Measurements from ENCODE around the gene CELSR2.
"Not testable (repeated sequence)": the region's sequence is repeated elsewhere in the genome, so short reads cannot be mapped to it uniquely, and the experiment has no call there.

CELSR2 gene

DNA sequence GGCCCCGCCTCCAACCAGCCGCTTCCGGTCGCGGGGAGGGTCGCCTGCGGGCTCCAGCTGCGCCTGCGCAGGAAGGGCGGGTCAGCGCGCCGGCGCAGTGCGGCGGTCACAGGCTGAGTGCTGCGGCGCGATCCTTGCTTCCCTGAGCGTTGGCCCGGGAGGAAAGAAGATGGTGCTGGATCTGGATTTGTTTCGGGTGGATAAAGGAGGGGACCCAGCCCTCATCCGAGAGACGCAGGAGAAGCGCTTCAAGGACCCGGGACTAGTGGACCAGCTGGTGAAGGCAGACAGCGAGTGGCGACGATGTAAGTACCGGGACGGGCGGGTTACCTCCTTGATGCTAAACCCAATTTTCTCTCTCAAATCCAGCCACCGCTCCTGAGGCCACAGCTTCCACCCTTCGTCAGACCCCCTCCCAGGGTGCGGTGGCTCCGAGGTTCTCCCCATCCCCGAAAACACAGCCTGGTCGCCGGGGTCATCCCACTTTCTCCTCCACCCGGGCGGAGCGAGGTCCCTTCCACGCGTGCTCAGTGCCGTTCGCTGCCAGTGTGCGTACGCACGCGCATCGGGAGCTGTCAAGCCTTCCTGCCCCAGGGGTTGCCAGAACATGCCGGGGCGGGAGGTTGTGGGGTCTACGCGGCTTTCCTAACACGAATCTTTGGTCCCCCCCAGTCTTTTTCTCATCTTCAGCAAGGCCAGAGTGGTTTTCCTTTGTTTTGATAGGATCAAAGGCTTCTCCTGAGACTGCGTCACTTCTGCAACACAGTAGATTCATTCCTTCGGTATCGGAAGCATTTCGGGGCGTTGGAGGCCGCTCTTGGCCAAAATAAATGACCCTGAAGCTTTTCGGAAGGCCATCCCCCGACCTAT is 35.3 kb upstream of the CELSR2 start, which contains the start of gene SARS1:
Gene SARS1, plus strand, starts transcription at position 95 of the 870 bp plus-strand sequence. Its CDS starts 75 bp downstream, at position 170.
- DNase-seq (peak; percentile 70 to 79 (median 78)), ATAC-seq (replicated peaks) (peak; percentile 86)
- peaks cover 33% of the 10 kb centered on the region in 2 donors for H3K4me1 Mint-ChIP-seq (ENCODE audit: low read depth in 2 of 2)
- H3K4me3 Mint-ChIP-seq = peak within 1 kb of the TSS; percentile 100
- H3K27me3 Mint-ChIP-seq = peaks cover 0 to 9% of the 10 kb centered on the region in 2 donors
- no peaks in the 10 kb centered on the region for H3K9me3 Mint-ChIP-seq
- H3K27ac Mint-ChIP-seq = peak within 1 kb of the TSS; percentile 95 to 97
- peaks cover 26% of the 10 kb centered on the region for H3K36me3 Mint-ChIP-seq (ENCODE audit: insufficient read depth)

DNA sequence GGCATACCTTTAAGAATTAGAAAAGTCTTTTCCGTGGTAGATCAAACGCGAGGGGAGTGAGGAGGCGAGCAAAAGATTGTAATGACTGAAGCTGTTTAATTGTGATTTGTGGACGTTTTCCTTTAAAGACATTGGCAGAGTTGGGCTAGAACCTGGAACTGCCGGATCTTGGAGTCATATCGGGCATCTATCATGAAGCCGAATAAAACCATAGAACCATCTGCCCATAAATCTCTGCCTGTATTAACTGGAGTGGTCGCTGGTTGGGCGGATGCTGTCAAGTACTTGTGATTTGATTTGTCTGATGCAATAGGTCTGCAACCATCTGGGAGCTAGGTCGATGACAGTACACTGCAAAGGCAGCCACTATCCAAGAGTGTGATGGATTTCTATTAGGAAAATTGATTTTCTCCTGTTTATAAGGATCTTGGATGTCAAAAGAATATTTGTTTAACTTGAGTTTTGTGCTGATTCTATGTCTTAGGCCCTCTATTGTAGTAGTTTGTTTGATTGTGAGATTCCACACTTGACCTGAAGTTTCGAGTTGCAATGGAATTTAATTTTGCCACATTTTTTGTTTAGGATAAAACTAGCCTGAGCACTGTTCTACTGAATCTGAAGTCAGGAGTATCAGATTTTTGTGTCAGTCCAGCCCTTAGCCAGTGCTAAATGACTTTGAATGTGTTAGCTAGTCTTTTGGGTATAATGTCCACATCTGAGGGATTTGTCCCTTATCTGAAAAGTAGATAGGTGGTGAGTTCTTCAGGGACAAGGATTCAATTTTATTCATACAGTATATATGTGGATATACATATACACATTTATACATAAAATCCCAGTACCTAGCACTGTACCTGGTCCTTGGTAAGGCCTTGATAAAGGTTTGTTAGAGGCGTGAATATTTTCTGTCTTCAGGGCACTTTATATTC is 34.4 kb upstream of the CELSR2 start:
- peaks cover 36% of the 10 kb centered on the region in 2 donors for H3K4me1 Mint-ChIP-seq (ENCODE audit: low read depth in 2 of 2)
- H3K27ac Mint-ChIP-seq = peak overlapping the region; percentile 95 to 97
- DNase-seq = no peak
- peak overlapping the region; percentile 100 for H3K4me3 Mint-ChIP-seq
- H3K27me3 Mint-ChIP-seq = peaks cover 0 to under 1% of the 10 kb centered on the region in 2 donors
- ATAC-seq (replicated peaks) = no peak
- no peaks in the 10 kb centered on the region for H3K9me3 Mint-ChIP-seq
- H3K36me3 Mint-ChIP-seq (ENCODE audit: insufficient read depth) = peaks cover 26% of the 10 kb centered on the region

- Mint-ChIP-seq H3K4me1 (ENCODE audit: low read depth in 2 of 2) (peaks cover 36 to 47% of the 10 kb centered on the region in 2 donors), H3K27me3 (no peaks in the 10 kb centered on the region), H3K9me3 (no peaks in the 10 kb centered on the region), H3K27ac (peak overlapping the region in 1 of 2 donors; percentile 66), H3K4me3 (peak overlapping the region; percentile 54 to 100), H3K36me3 (ENCODE audit: insufficient read depth) (peaks cover 31% of the 10 kb centered on the region)
- no peak for DNase-seq
- no peak for ATAC-seq (replicated peaks)
Observed at GRCh38 chr1:109216662-109217061, 32.7 kb upstream of the CELSR2 start.

- no peak for DNase-seq
- Mint-ChIP-seq H3K27ac (peak overlapping the region in 1 of 2 donors; percentile 6), H3K36me3 (ENCODE audit: insufficient read depth) (peaks cover 28% of the 10 kb centered on the region), H3K4me3 (no peak overlapping the region), H3K4me1 (ENCODE audit: low read depth in 2 of 2) (peaks cover 38 to 59% of the 10 kb centered on the region in 2 donors), H3K9me3 (no peaks in the 10 kb centered on the region), H3K27me3 (no peaks in the 10 kb centered on the region)
- no peak for ATAC-seq (replicated peaks)
Observed at GRCh38 chr1:109218516-109218915, 30.8 kb upstream of the CELSR2 start.

- DNase-seq; H3K9me3 Mint-ChIP-seq; H3K4me3 Mint-ChIP-seq; ATAC-seq (replicated peaks); H3K27me3 Mint-ChIP-seq: not testable (repeated sequence)
- peaks cover 31 to 51% of the 10 kb centered on the region in 2 donors for H3K4me1 Mint-ChIP-seq (ENCODE audit: low read depth in 2 of 2)
- H3K27ac Mint-ChIP-seq = peak overlapping the region in 1 of 2 donors; percentile 74
- H3K36me3 Mint-ChIP-seq (ENCODE audit: insufficient read depth) = peaks cover 18% of the 10 kb centered on the region
Observed at GRCh38 chr1:109221201-109221600, 28.1 kb upstream of the CELSR2 start.

GRCh38 chr1:109225308-109225707 is 24.0 kb upstream of the CELSR2 start:
- Mint-ChIP-seq H3K27ac (peak overlapping the region; percentile 32 to 65), H3K36me3 (ENCODE audit: insufficient read depth) (peaks cover 37% of the 10 kb centered on the region)

GRCh38 chr1:109225711-109226445 is 23.5 kb upstream of the CELSR2 start:
- H3K9me3 Mint-ChIP-seq = no peaks in the 10 kb centered on the region
- peak overlapping the region; percentile 32 to 65 for H3K27ac Mint-ChIP-seq
- H3K4me3 Mint-ChIP-seq = no peak overlapping the region
- H3K36me3 Mint-ChIP-seq (ENCODE audit: insufficient read depth) = peaks cover 41% of the 10 kb centered on the region
- peaks cover 14 to 28% of the 10 kb centered on the region in 2 donors for H3K4me1 Mint-ChIP-seq (ENCODE audit: low read depth in 2 of 2)
- H3K27me3 Mint-ChIP-seq = no peaks in the 10 kb centered on the region
- ATAC-seq (replicated peaks) (no peak), DNase-seq (no peak)

More at GRCh38 chr1:109225308-109225707, 24.0 kb upstream of the CELSR2 start:
- ATAC-seq (replicated peaks) = no peak
- no peaks in the 10 kb centered on the region for H3K9me3 Mint-ChIP-seq
- no peaks in the 10 kb centered on the region for H3K27me3 Mint-ChIP-seq
- H3K4me3 Mint-ChIP-seq = no peak overlapping the region
- no peak for DNase-seq
- peaks cover 14 to 31% of the 10 kb centered on the region in 2 donors for H3K4me1 Mint-ChIP-seq (ENCODE audit: low read depth in 2 of 2)

- H3K27me3 Mint-ChIP-seq = no peaks in the 10 kb centered on the region
- H3K4me3 Mint-ChIP-seq = no peak overlapping the region
- H3K36me3 Mint-ChIP-seq (ENCODE audit: insufficient read depth) = peaks cover 52% of the 10 kb centered on the region
- H3K27ac Mint-ChIP-seq = peak overlapping the region in 1 of 2 donors; percentile 17
- ATAC-seq (replicated peaks) = no peak
- H3K9me3 Mint-ChIP-seq = no peaks in the 10 kb centered on the region
- no peak for DNase-seq
- H3K4me1 Mint-ChIP-seq (ENCODE audit: low read depth in 2 of 2) = peaks cover 11 to 14% of the 10 kb centered on the region in 2 donors
Observed at GRCh38 chr1:109228167-109228566, 21.2 kb upstream of the CELSR2 start.

DNA sequence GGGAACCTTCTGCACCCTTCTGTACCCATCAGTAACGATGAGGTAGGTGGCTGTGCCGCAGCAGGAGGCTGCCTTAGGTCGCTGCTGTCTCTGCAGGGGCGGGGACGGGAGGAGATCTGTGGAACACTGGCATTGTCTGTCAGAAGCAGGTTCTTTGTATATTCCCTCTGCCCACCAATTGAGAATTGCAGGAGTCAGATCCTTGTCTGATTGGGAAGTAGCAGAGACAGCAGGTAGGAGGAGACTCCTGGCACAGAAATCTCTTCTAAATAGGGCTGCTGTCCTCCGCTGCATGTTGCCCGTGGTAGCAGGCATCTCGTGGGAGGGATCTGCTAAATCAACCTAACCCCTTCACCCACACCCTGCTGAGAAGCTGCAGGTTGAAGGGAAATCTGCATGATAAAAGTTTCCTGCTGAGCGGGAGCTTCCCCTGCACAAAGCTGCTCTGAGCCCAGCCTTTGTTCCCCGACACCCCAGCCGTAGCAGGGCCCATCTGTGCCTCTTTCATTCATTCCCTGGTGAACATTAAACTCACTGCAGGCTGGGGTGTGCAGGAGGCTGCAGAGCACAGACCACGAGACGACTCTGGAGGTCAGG is 19.7 kb upstream of the CELSR2 start:
- Mint-ChIP-seq H3K9me3 (no peaks in the 10 kb centered on the region), H3K27me3 (no peaks in the 10 kb centered on the region), H3K4me1 (ENCODE audit: low read depth in 2 of 2) (peaks cover 6 to 8% of the 10 kb centered on the region in 2 donors), H3K36me3 (ENCODE audit: insufficient read depth) (peaks cover 67% of the 10 kb centered on the region), H3K4me3 (no peak overlapping the region), H3K27ac (no peak overlapping the region)
- no peak for ATAC-seq (replicated peaks)
- DNase-seq = no peak

- Mint-ChIP-seq H3K9me3 (no peaks in the 10 kb centered on the region), H3K36me3 (ENCODE audit: insufficient read depth) (peaks cover 73% of the 10 kb centered on the region), H3K27ac (peak overlapping the region in 1 of 2 donors; percentile 3), H3K4me1 (ENCODE audit: low read depth in 2 of 2) (no peaks in the 10 kb centered on the region), H3K27me3 (no peaks in the 10 kb centered on the region), H3K4me3 (no peak overlapping the region)
- ATAC-seq (replicated peaks) (no peak), DNase-seq (no peak)
Observed at GRCh38 chr1:109231066-109231465, 18.3 kb upstream of the CELSR2 start.

DNA sequence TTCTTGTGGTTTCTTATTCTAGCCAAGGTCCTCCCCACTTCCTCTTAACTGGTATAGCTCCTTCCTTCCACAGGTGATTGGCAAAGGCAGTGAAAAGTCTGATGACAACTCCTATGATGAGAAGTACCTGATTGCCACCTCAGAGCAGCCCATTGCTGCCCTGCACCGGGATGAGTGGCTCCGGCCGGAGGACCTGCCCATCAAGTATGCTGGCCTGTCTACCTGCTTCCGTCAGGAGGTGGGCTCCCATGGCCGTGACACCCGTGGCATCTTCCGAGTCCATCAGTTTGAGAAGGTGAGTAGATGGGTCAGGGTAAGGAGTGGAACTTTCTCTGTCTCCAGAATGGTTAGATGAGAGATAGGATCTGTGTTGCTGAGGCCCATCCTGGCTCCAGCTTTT is 14.2 kb upstream of the CELSR2 start:
- peaks cover 74% of the 10 kb centered on the region for H3K36me3 Mint-ChIP-seq (ENCODE audit: insufficient read depth)
- no peak for ATAC-seq (replicated peaks)
- no peaks in the 10 kb centered on the region for H3K4me1 Mint-ChIP-seq (ENCODE audit: low read depth in 2 of 2)
- no peaks in the 10 kb centered on the region for H3K9me3 Mint-ChIP-seq
- no peak for DNase-seq
- H3K4me3 Mint-ChIP-seq = no peak overlapping the region
- H3K27me3 Mint-ChIP-seq = no peaks in the 10 kb centered on the region
- peak overlapping the region; percentile 16 to 60 for H3K27ac Mint-ChIP-seq

- Mint-ChIP-seq H3K4me3 (no peak overlapping the region), H3K27ac (peak overlapping the region in 1 of 2 donors; percentile 38), H3K36me3 (ENCODE audit: insufficient read depth) (peaks cover 54% of the 10 kb centered on the region), H3K27me3 (peaks cover 0 to 5% of the 10 kb centered on the region in 2 donors), H3K9me3 (no peaks in the 10 kb centered on the region), H3K4me1 (ENCODE audit: low read depth in 2 of 2) (peaks cover 13 to 16% of the 10 kb centered on the region in 2 donors)
- ATAC-seq (replicated peaks) (no peak), DNase-seq (no peak)
Observed at GRCh38 chr1:109237512-109237911, 11.8 kb upstream of the CELSR2 start.

Measured in effector memory CD8-positive, alpha-beta T cell (primary cell).